RCC 7860 (cell line): ENCODE results near the gene PTPRJ.

Experiments
- DNase-seq: peaks from one replicate; pipeline ENCODE4 v3.0.0-alpha.2; 2015; ENCODE audit warnings: low spot score
- FAIRE-seq: peaks from 2 replicates; lab custom pipeline; 2012; peaks lifted over from hg19 to GRCh38; lab: Jason Lieb, UNC

The PTPRJ gene

DNA sequence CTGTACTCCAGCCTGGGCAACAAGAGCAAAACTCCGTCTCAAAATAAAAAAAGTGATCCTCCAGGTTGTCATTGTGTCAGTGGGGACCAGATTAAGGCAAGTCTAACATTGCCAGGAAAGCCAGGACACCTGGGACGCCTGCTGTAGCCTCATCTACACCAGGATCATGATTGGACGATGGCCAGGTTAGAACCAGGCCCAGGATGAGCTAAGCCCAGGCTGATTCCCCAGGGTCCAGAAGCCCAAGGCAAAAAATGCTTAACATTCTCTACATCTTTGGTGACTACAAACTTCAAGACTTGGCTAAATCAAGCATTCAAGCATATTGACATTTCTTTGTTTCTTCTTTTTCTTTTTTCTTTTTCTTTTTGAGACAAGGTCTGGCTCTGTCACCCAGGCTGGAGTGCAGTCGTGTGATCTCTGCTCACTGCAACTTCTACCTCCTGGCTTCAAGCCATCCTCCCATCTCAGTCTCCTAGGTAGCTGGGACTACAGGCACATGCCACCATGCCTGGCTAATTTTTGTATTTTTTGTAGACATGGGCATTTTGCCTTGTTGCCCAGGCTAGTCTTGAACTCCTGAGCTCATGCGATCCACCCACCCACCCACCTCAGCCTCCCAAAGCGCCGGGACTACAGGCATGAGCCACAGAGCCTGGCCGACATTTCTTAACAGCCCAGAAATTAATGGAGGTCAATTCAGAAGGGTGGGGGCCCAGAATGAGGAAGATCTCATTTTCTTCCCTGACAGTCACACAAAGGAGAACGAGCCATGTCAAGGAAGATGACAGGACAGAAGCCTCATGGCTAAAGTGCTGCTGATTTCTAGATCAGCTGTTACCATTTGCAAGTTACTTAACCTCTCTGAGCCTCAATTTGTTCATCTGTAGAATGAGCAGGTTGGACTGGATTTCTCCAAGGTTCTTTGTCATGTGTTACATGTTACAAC, 12.5 kb upstream of the PTPRJ start:
- DNase-seq, result no peak
- no peak for FAIRE-seq

DNA sequence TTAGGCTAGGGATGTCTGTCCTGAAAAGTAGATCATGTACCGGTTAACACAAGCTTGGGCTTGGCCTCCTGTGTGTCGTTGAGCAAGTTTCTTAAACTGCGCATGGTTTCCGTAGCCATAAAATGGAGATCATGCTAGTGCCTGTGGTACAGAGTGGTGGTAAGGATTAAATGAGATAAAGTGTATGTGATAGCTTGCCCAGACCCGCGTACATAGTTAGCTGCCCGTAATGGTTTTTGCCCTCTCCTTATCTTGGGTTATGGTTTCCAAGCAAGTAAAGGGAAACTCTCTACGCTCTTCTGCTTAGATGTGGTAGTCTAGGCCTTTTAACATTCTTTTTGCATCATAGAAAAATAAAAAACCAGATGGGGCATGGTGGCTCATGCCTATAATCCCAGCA, 11.0 kb upstream of the PTPRJ start:
- FAIRE-seq, result no peak

DNA sequence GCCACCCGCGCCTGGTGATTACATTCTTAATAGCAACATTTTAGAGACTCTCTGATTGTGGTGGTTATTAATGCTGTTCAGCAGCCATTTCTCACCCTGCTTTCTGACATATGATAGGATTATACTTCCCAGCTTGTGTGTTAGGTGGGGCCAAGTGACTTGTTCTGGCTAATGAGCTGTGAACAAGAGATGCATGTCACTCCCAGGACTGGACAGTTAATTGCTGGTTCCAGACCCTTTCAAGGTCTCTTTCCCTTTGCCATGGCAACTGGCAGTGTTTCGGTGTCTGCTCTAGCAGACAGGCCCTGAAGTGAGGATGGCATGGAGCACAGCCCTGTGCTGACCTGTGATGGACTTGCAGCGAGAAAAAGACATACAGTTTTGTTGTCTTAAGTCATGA, 8.9 kb upstream of the PTPRJ start:
- FAIRE-seq, result no peak

More for the DNA sequence above, 11.0 kb upstream of the PTPRJ start:
- DNase-seq, result no peak

DNA sequence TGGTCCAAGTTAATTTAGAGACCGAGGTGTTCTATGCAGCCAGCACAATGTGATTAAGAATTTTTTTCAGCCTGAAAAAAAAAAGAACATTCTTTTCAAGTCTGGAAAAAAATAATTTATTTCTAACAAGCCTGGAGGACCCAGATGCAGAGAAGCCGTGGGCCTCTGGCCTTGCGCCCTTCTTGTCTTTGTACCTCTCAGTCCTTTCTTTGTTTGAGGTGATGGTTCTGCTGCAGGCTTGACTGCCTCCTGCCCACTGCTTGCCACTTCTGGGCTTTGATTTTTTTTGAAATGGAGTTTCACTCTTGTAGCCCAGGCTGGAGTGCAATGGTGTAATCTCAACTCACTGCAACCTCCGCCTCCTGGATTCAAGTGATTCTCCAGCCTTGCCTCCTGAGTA, 7.2 kb upstream of the PTPRJ start:
- FAIRE-seq, result no peak
- no peak for DNase-seq

More for the DNA sequence above, 8.9 kb upstream of the PTPRJ start:
- DNase-seq, result peak; percentile 49

DNA sequence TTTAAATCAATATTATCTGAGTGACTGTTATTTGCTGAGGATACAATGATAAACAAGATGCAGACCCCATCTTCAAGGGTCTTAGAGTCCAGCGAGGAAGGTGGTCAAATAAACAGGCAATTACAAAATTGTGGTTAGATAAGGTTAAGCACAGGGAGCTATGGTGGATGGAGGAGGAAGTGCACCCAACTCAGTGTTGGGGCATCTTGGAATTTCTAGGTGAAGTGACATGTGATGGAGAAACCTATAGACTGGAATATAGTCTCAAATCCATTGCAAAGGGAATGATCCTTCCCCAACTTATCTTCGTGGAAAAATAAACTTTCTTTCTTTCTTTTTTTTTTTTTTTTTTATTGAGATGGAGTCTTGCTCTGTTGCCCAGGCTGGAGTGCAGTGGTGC, 3.4 kb upstream of the PTPRJ start:
- FAIRE-seq, result no peak
- no peak for DNase-seq

DNA sequence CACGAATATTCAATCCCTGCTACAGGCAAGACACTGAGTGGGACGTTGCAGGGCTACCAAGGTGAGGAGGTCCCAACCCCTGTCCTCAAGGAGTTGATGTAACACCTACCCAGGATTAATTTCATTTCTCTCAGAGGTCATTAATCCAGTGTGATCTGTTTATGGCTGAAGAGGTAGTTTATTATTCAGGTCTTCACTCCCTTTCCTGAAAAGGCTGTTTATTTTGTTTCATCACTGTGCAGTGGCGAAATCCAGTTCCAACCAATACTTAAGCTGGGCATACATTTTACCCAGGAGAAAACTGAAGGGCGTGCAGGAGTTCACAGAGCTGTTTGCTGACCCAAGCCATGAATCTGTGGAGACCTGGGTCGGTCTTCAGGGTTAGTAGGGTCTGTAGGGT, 2.7 kb upstream of the PTPRJ start:
- no peak for DNase-seq
- FAIRE-seq, result no peak

DNA sequence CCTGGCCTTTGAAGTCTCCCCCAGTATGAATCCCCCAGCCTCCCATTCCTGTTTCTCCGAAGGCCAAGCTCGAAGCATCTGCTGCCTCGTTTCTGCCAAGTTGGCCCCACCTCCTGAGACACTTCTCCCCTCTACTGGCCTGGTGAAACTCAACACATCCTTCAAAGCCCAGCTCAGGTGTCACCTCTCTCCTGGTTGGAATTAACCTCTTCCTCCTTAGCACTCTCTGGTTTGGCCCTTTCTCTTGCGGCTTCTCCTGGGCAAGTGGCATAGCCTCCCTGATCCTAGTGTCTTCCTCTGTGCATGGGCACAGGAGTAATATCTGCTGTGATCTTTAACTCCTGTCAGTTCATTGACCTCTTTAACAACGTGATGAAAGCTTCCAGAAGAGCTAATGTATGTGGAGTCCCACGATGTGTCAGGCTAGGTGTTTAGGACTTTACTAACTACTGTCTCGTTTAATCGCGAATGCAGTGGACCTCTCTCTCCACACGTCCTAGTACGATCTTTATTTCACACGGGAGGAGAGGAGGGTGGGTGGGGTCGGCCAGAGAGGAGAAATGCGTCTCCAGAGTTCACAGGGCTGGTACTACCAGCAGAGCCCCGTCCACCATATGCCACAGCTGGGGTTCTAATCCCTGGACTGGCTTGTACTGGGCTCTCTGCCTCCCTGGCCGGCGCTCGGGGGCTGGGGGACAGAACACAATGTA, 826 bp upstream of the PTPRJ start:
- DNase-seq (no peak), FAIRE-seq (no peak)

DNA sequence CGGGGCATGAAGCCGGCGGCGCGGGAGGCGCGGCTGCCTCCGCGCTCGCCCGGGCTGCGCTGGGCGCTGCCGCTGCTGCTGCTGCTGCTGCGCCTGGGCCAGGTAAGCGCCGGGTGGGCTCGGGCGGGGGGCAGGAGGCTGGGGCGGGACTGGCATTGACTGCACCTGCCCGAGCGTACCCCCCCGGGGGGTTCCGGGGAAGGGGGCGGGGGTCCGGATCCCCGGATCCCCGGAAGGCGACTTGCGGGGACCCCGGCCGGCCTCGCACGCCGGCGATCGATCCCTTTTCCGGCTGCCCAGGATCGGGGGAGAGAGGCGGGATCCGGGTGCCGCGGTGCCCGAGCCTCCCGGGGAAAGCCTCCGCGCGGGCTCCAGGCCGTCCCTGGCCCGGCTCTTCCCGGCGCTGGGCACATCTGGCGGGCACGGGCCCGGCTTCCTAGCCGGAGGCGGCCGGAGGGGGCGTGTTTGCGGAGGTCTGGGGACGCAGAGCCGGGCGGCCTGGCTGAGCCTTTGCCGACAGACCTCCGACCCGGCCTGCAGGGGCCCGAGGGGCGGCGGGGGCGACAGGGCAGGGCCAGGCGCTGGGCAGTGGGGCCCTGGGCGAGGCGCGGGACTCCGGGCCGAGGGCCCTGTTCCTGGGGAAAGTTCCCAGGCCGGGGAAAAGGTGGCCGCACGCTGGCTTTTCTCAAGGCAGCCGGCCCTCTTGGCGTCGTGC, 705 bp downstream of the PTPRJ start:
- DNase-seq, result no peak
- no peak for FAIRE-seq

DNA sequence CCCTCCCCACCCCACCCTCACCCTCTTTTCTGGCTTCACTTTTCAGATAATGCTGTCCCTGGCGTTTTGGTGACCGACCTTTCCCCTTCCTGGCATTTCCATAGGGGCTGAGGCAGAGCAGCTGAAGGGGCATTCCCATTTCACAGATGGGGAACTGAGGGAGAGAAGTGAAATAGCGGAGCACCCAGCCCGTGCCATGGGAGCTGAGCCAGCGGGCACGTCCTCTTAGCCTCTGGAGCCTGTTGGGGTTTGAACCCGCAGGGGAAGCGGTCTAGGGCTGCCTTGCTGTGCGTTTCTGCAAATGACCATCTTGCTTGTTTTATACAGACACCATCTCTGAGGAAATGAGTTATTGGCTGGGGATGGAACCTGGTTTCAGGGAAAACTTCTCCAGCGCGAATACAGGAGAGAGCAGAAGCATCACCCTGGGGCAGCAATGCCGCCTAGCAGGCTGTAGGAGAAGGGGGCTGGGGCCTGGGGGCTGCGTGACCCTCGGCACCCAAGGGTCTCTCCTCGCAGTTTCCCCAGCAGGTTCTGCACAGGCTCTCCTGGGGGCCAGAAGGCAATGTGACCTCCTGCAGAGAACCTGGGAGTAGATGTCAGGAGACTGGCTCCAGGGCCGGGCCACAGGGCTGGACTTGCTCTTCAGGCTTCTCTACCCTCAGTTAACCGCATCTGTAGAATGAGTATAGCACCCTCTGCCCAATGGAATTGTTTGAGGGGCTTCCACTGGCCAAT, 1.5 kb downstream of the PTPRJ start:
- no peak for DNase-seq
- FAIRE-seq, result no peak

DNA sequence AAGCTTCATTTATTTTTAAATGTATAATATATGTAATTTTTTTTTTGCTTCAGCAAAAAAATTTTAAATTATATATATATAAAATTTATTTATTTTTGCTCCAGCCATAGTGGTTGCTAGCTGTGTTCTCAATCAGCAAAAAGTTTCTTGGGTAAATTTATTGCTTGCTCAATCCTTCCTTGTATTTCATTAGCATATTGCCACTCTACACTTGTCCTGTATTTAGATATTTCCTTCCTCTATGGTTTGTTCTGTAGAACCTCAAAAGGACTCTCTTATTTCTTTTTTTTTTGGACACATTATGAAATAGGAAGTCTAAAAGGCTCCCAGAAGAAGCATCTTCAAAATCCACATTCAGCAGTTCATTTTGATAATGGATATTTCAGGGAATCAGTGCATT, 2.3 kb downstream of the PTPRJ start:
- FAIRE-seq (no peak), DNase-seq (no peak)

DNA sequence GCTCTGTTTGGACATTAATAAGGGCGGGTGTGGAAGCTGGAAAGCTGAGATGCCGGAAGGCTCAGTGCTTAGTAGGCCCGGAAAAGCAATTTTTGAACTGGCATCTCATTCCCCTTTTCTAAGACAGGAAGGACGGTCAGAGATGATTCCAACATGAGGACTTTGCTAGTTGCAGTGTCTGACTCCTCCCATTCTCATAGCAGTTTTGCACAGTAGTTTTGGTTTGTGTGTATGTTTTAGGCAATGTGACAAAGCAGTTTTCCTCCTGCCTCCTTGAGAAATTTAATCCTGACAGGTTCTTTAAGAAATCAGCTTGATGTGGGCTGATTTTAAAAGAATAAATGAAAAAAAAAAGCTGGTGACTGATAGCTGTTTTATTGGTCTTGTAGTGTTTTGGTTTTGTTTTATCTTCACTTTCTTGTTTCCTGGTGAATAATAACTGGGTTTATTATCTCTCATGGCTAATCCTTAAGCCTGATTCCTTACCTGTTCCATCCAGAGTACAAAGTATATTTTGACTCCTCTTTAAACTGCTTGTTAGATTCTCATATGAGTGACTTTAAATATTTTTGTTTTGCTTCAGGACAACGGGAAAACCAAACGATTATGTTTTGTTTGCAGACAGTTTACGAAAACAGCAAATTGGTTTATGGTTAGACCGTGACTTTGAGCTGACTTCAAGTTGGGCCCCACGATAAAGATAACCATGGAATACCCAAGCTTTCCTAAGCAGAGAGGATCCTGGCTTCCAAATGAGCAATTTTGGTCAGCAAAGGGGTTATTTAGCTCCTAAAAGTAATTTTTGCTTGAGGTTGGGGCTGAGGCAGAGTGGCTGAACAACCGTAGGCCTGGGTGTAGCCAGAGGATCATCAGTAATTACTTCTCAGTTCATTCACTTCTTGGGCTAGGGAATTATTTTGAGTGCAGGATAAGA, 3.4 kb downstream of the PTPRJ start:
- DNase-seq (peak; percentile 47), FAIRE-seq (peak; percentile 2)

DNA sequence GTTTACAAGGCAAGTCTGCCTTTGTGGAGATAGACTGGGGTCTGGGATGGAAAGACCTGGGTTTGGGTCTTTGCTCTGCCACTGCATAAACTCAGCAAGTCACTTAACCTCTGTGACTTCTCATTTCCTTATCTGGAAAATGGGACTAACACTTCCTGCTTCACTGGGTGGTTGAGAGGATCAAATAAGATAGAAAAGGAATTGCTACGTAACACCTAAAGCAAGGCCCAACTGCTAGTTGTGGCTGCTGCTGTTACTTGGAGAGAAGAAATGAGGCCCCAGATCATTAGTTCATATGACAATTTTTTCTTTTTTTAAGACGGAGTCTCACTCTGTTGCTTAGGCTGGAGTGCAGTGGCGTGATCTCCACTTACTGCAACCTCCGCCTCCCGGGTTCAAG, 5.9 kb downstream of the PTPRJ start:
- DNase-seq (no peak), FAIRE-seq (no peak)

DNA sequence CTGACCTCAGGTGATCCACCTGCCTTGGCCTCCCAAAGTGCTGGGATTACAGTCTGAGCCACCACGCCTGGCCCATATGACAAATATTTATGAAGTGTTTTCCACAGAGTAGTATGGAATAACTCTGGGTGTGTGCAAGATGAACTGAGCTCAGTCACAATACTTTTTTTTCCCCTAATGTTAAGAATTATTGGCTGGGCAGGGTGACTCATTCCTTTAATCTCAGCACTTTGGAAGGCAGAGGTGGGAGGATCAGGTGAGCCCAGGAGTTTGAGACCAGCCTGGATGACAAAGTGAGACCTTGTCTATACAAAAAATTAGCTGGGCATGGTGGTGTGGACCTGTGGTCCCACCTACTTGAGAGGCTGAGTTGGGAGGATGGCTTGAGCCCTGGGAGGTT, 6.4 kb downstream of the PTPRJ start:
- no peak for DNase-seq
- FAIRE-seq, result no peak

DNA sequence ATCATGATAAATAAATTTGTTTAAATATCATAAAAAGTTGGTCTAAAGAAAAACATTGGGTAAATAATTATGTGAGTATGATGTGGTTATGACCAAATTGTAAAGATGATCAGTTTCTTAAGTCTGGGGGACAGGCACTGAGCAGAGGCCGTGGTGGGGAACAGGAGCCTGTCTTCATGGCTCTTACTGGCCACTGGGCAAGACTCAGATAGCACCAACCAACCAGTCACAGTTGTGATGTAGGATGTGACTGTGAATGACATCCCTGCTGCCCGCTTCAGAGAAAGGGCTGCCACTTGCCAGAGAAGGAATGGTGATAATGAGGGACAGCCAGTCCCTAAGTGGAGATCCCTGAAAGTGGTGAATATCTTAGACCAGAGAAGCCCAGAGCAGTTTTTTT, 7.0 kb downstream of the PTPRJ start:
- FAIRE-seq (no peak), DNase-seq (no peak)

DNA sequence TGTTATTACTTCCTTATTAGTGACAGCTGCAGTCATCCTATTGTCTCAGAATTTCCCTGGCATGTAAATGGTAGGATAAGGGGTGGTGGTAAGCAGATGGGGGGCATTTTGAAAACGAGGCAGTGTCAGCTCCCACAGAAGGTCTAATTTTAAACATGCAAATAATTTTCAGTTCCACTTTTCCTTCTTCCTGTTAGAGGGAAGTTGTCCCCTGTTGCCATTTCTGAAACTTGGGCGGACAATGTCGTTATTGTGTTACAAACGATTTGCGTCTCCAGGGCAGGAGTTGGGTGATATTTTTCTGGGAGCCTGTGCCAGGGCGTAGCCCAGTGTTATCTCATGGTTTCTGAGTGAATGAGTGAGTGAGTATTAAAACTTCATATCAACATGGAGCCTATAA, 7.4 kb downstream of the PTPRJ start:
- DNase-seq, result no peak
- no peak for FAIRE-seq

DNA sequence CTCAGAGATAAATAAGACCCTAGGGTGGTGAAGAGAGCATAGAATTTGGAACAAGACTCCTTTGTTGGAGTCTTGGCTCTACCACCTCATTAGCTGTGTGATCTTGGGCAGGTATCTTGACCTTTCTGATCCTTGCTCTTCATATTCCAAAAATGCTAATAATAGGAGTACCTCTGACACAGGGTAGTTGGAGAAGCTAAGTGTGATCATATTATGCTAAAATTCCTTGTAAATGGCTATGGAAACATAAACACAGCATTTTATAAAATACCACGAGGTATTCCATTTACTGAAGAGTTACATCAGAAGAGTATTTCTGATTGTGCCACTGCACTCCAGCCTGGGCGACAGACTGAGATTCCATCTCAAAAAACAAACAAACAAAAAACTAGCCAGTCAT, 9.4 kb downstream of the PTPRJ start:
- DNase-seq, result no peak
- FAIRE-seq, result no peak

DNA sequence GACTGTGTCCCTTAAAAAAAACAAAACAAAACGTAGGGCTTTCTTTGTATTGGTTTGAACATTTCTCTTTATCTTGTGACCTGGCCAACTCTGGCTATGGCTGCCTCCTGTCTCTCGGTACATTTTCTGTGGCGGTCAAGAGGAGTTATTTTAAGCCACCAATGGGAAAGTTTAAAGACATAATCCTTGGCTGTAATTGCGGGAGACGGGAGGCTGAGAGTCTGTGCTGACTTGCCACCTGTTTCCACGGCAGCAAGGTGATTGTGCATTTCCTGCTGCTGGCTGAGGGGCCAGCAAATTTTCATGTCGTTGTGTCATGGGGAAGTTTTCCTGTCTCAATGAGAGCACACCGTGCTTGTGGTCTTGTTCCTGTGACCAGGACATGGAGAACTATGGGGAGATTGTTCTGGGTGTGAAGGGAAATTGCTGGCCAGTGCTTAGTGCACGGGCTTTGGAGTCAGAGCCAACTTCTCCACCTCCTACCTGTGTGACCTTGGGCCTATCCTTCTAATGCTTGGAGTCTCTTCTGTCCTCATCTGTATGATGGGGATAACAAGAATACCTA, 11.0 kb downstream of the PTPRJ start:
- FAIRE-seq (peak; percentile 30), DNase-seq (peak; percentile 85)

DNA sequence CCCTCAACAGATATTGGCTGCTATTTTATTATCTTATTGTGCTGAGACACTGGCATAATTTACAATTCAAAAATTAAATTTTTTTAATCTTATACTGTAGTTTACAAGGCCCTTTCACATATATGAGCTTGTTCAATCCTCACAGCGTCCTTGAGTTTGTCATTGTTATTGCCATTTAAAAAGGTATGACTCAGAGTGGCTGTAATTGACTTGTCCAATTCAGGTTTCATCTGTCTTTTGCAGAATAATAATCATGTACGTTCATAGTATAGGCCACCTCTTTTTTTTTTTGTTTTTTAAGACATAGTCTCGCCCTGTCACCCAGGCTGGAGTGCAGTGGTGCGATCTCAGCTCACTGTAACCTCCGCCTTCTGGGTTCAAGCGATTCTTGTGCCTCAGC, 11.5 kb downstream of the PTPRJ start:
- no peak for DNase-seq
- FAIRE-seq, result no peak
